GM20431 (cell line): Measurements from ENCODE around the gene CENPK.

Experiments
- in situ Hi-C: fragments of 300-500 bp; cut with MseI, MboI; formaldehyde crosslinking; loops from one replicate; pipeline ENCODE4 v1.15.0; 2020; ENCODE audit warnings: low sequenced_read_pairs; ENCODE audit not compliant: unreplicated experiment

The CENPK gene

DNA sequence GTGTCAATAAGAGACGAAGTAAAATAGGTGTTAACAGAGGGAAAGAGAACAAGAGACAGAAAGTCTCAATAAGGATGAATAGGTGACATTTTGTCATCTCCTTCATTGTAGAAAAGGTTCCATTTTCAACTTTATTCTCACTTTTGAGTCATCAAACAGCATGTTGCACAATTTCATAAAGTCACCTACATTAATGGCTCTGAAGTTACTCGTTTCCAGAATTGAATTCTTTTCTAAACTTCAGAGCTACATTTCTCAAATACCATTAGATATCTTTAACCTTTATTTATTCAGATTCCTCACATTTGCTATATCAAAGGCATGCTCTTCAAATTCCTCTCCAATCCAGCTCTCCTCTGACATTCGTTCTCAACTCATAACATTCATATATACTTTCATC lies 94.3 kb downstream of the CENPK start:
- in situ Hi-C loops: no loop called here
